Fibroblast of gingiva (primary cell): ENCODE results near the gene MAP3K20.
A peak's percentile ranks its signal among the peaks of the same experiment; 100 is the strongest.

Experiments used
- DNase-seq: peaks from one replicate; pipeline ENCODE4 v3.0.0-alpha.2; 2011; ENCODE audit warnings: low read depth

The MAP3K20 gene

GRCh38 chr2:173051463-173052215 is 24.0 kb upstream of the MAP3K20 start:
- no peak for DNase-seq

- DNase-seq: peak; percentile 6
Measured at GRCh38 chr2:173053043-173053699, 22.5 kb upstream of the MAP3K20 start.

- DNase-seq: peak; percentile 16
Measured at GRCh38 chr2:173054466-173054865, 21.2 kb upstream of the MAP3K20 start.

- no peak for DNase-seq
Measured at GRCh38 chr2:173056705-173057364, 18.8 kb upstream of the MAP3K20 start.

- DNase-seq: peak; percentile 78
Measured at GRCh38 chr2:173058097-173058496, 17.5 kb upstream of the MAP3K20 start.

- DNase-seq: no peak
Measured at GRCh38 chr2:173058673-173059072, 17.0 kb upstream of the MAP3K20 start.

GRCh38 chr2:173059292-173059691 is 16.4 kb upstream of the MAP3K20 start:
- DNase-seq: no peak

- DNase-seq: peak; percentile 84
Measured at GRCh38 chr2:173059971-173060461, 15.6 kb upstream of the MAP3K20 start.

- peak; percentile 56 for DNase-seq
Measured at GRCh38 chr2:173062801-173063200, 12.8 kb upstream of the MAP3K20 start.

- peak; percentile 97 for DNase-seq
Measured at GRCh38 chr2:173064151-173064805, 11.4 kb upstream of the MAP3K20 start.

- DNase-seq: no peak
Measured at GRCh38 chr2:173066887-173067676, 8.6 kb upstream of the MAP3K20 start.

- DNase-seq: no peak
Measured at GRCh38 chr2:173075056-173075780, 428 bp upstream of the MAP3K20 start.

- peak; percentile 34 for DNase-seq
Measured at GRCh38 chr2:173076581-173077345, 1.1 kb downstream of the MAP3K20 start.

GRCh38 chr2:173077506-173078177 is 2.0 kb downstream of the MAP3K20 start:
- DNase-seq: peak; percentile 50

- no peak for DNase-seq
Measured at GRCh38 chr2:173079141-173079540, 3.5 kb downstream of the MAP3K20 start.

GRCh38 chr2:173079973-173080860 is 4.6 kb downstream of the MAP3K20 start:
- DNase-seq: peak; percentile 95

GRCh38 chr2:173086518-173087213 is 11.0 kb downstream of the MAP3K20 start:
- DNase-seq: peak; percentile 74

- peak; percentile 22 for DNase-seq
Measured at GRCh38 chr2:173087214-173087581, 11.6 kb downstream of the MAP3K20 start.
